Epithelial cell of esophagus (primary cell): ENCODE data around the gene PRDM16.
"Not testable (repeated sequence)": the region's sequence is repeated elsewhere in the genome, so short reads cannot be mapped to it uniquely, and the experiment has no call there.

Experiments used
- DNase-seq: peaks from one replicate; pipeline ENCODE4 v3.0.0; 2010; ENCODE audit warnings: low read depth
- H3K4me3 ChIP-seq: 2 replicates; pipeline ENCODE4 v1.5.1; 2011; ENCODE audit warnings: mild to moderate bottlenecking, low read length, control low read depth
- TF ChIP-seq, protein P1 (sequence below): IDR thresholded peaks from 2 replicates; pipeline ENCODE4 v1.5.1; 2011; ENCODE audit warnings: low read depth, mild to moderate bottlenecking, low read length, control low read depth, inconsistent platforms; ENCODE audit not compliant: insufficient read depth; ENCODE audit errors: missing control alignments

Gene PRDM16

DNA sequence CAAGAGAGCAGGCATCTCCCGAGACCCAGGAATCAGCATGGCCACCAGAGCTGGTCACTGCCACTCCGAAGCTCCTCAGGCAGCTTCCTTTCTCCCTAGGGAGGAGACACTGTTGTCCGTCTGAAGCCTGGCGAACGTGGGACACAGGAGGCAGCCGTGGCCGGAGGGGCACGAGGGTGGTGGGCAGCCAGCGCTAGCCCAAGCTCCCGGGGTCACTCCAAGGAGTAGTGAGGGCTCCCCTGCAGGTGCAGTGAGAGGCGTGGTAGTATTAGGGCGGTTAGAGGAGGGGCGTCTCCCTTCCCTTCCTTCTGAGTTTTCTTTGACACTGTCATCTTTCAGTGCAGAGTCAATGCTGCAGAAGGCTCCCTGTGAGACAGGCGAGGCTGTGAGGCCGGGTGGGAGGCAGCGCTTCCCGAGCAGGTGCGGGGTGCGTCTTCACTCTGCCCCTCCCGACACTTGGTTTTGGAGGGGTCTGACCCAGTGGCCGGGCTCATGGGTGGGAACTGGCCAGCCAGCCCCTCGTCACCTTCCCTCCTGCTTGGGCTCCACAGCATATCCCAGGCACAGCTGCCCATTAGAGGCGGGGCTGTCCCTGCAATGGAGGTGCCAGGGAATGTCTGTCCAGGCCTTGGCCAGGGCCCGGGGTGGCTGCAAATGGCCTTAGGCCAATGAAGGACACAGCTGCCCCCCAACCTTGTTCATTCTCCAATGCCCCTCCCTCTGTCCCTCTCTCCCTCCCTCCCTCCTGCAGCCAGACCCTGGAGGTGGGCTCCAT, 213.8 kb downstream of the PRDM16 start:
- no peak for DNase-seq
- no peak overlapping the region for H3K4me3 ChIP-seq
- TF ChIP-seq, protein P1, sequence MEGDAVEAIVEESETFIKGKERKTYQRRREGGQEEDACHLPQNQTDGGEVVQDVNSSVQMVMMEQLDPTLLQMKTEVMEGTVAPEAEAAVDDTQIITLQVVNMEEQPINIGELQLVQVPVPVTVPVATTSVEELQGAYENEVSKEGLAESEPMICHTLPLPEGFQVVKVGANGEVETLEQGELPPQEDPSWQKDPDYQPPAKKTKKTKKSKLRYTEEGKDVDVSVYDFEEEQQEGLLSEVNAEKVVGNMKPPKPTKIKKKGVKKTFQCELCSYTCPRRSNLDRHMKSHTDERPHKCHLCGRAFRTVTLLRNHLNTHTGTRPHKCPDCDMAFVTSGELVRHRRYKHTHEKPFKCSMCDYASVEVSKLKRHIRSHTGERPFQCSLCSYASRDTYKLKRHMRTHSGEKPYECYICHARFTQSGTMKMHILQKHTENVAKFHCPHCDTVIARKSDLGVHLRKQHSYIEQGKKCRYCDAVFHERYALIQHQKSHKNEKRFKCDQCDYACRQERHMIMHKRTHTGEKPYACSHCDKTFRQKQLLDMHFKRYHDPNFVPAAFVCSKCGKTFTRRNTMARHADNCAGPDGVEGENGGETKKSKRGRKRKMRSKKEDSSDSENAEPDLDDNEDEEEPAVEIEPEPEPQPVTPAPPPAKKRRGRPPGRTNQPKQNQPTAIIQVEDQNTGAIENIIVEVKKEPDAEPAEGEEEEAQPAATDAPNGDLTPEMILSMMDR = no peak

DNA sequence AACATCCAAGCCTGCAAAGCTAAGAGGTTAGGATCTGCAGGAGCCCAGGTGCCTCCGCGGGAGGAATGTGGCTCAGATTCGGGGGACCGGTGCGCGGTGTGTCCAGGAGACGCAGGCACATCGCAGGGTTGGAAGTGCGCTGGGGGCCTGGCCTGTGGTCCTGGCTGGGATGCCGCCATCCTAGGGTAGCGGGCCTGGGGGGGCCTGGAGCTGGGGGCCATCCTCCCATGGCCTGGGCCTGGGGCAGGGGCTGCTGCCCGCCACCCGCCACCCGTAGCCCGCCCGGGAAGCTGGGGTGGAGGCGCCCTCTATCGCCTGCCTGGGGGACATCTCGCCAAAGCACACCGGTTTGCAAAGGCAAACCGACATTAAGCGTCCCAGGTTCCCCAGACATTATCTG, 214.8 kb downstream of the PRDM16 start:
- TF ChIP-seq, protein P1 = peak; percentile 8
- DNase-seq = no peak

DNA sequence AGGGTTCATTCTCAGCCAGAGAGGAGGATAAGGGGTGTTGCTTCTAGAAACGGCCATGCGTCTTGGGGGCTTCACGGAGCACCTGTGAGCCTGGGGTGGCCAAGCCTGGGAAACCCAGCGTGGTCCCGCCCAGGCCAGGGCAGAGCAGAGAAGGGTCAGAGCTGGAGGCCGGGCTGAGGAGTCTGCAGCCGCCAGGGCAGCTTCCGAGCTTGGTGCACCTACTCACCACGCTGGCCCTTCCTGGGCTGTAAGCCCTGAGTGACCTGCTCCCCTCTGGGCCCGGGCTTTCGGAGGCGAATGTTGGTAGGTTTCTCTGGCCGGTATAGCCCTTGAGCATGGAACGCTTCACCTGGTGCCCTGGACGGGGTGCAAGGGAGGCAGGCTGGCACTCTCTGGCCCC, 215.7 kb downstream of the PRDM16 start:
- TF ChIP-seq, protein P1 = no peak
- no peak overlapping the region for H3K4me3 ChIP-seq
- no peak for DNase-seq

More for the DNA sequence above, 214.8 kb downstream of the PRDM16 start:
- no peak overlapping the region for H3K4me3 ChIP-seq

GRCh38 chr1:3285106-3285740, 216.2 kb downstream of the PRDM16 start:
- TF ChIP-seq, protein P1 = no peak
- no peak for DNase-seq
- H3K4me3 ChIP-seq = no peak overlapping the region

- H3K4me3 ChIP-seq, DNase-seq: not testable (repeated sequence)
Observed at GRCh38 chr1:3287095-3287494, 218.1 kb downstream of the PRDM16 start.

GRCh38 chr1:3287656-3288160, 218.7 kb downstream of the PRDM16 start:
- TF ChIP-seq, protein P1 = no peak
- DNase-seq = no peak
- H3K4me3 ChIP-seq = no peak overlapping the region

DNA sequence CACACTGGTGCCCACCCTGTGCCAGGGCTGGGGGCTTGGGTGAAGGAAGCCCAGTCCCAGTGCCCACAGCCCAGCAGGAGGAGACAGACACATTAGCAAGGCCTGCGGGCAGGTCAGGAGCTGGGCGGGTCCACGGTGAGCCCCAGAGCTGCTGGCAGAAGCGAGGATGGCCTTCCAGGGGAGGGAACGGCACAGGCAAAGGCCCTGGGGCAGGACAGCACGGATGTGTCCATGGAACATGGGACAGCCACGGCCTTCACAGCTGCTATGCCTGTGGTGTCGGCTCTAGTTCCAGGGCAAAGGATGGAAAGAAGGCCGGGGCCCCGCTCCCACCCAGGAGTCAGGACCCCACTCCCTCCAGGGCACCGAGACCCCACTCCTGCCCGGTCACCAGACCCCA, 220.5 kb downstream of the PRDM16 start:
- TF ChIP-seq, protein P1 = no peak
- no peak for DNase-seq
- no peak overlapping the region for H3K4me3 ChIP-seq
